ENCODE results near the gene SLAMF1. TPM values are rescaled to one million over a fixed set of nuclear protein-coding genes. Genes with fewer than 3 reads are reported as not detected.

The SLAMF1 gene
- total and polyA plus RNA-seq, 2 of the 13 experiments (the other 11 are each of a cell fraction or from before 2014, with no cell fraction given) = not detected

GRCh38 chr1:160579216-160579701 is 67.6 kb downstream of the SLAMF1 start, which contains the start of gene CD84:
TSS of gene CD84 (minus strand) at chr1:160579496. CDS start at chr1:160579437, 59 bp downstream.
- H3K36me3 ChIP-seq (replicated peaks in 1 of 2; ENCODE audit: control insufficient read depth in 1 of 2, insufficient read depth in 2 of 2, low read length in 2 of 2) = no peaks in the 10 kb centered on the region
- FAIRE-seq = no peak
- peaks cover 7% of the 10 kb centered on the region; the same call in 1 of the 2 replicates for H3K4me1 ChIP-seq (ENCODE audit: insufficient read depth, low read length)
- POLR2A ChIA-PET = no interaction called here
- TF ChIP-seq ZNF577 (CRISPR knock-in tag; IDR thresholded peaks at IDR 0.05; ENCODE audit: borderline replicate concordance, low read depth) (no peak), PRPF4 (IDR thresholded peaks at IDR 0.05; ENCODE audit: low read depth, low read length, poor library complexity, severe bottlenecking) (no peak), ZNF34 (CRISPR knock-in tag; IDR thresholded peaks at IDR 0.05; ENCODE audit: borderline replicate concordance) (no peak), ZNF775 (CRISPR knock-in tag; IDR thresholded peaks at IDR 0.05; ENCODE audit: borderline replicate concordance) (no peak), ZNF564 (CRISPR knock-in tag; IDR thresholded peaks at IDR 0.05) (no peak), REST (IDR thresholded peaks at IDR 0.05; ENCODE audit: borderline replicate concordance in 1 of 2, low read depth in 1 of 2, low read length in 2 of 2) (no peak)
- in situ Hi-C loops (cut with HindIII; ENCODE audit: extremely low pct_ligation_motif_present, low pct_unique_long_range_greater_than_20kb) (no loop called here), intact Hi-C loops (cut with micrococcal nuclease; ENCODE audit: unreplicated experiment) (no loop called here)
- H3K9ac ChIP-seq (ENCODE audit: insufficient read depth, low read depth, low read length) = no peak within 1 kb of the TSS
- no peaks in the 10 kb centered on the region for H3K79me2 ChIP-seq (ENCODE audit: insufficient read depth, low read length)
- H3K4me3 ChIP-seq (replicated peaks in 1 of 3; ENCODE audit: insufficient read depth in 1 of 3, low read depth in 2 of 3, low read length in 3 of 3) = no peak within 1 kb of the TSS
- H3K9me3 ChIP-seq (ENCODE audit: low read length) = no peaks in the 10 kb centered on the region
- H2AFZ ChIP-seq (ENCODE audit: low read length) = no peak within 1 kb of the TSS
- H3K4me2 ChIP-seq (ENCODE audit: low read depth, low read length) = no peak within 1 kb of the TSS
- H4K20me1 ChIP-seq (ENCODE audit: insufficient read depth, low read length) = no peaks in the 10 kb centered on the region
- no peak within 1 kb of the TSS for H3K27ac ChIP-seq (ENCODE audit: extremely low read length, insufficient read depth, low read length)
- DNase-seq (ENCODE audit: low spot score) = no peak
- no peaks in the 10 kb centered on the region for H3K27me3 ChIP-seq (ENCODE audit: control insufficient read depth in 1 of 2, insufficient read depth in 2 of 2, low read length in 2 of 2)
- ATAC-seq = no peak
- 30% methylated on average over 3 of the region's 3 CpGs for WGBS (ENCODE audit: low lambda C conversion rate)
- CTCF ChIA-PET (ENCODE audit: low intra/inter-chr PET ratio, low total read pairs) = no interaction called here
- no TSS peak for BruUV-seq (replicated peaks)
